ENCODE results near the gene TSPAN17. TPM values are rescaled to one million over a fixed set of nuclear protein-coding genes. Genes with fewer than 3 reads are reported as not detected.

The TSPAN17 gene
- total RNA-seq, 4 donors from 2014 or later = 16.4 to 36.4 (median 30.6) TPM

GRCh38 chr5:176702671-176703641 lies 55.7 kb downstream of the TSPAN17 start:
- H3K4me1 ChIP-seq = no peaks in the 10 kb centered on the region
- H3K9me3 ChIP-seq = no peaks in the 10 kb centered on the region
- H3K36me3 ChIP-seq = no peaks in the 10 kb centered on the region
- no peak overlapping the region for H3K27ac ChIP-seq
- H3K27me3 ChIP-seq = peaks cover 0 to 86% (median 0%) of the 10 kb centered on the region in 4 donors
- intact Hi-C loops (cut with DNase I) = no loop called here
- no peak for DNase-seq
- TF ChIP-seq POLR2A (IDR thresholded peaks at IDR 0.05) = no peak
- TF ChIP-seq, protein P1, sequence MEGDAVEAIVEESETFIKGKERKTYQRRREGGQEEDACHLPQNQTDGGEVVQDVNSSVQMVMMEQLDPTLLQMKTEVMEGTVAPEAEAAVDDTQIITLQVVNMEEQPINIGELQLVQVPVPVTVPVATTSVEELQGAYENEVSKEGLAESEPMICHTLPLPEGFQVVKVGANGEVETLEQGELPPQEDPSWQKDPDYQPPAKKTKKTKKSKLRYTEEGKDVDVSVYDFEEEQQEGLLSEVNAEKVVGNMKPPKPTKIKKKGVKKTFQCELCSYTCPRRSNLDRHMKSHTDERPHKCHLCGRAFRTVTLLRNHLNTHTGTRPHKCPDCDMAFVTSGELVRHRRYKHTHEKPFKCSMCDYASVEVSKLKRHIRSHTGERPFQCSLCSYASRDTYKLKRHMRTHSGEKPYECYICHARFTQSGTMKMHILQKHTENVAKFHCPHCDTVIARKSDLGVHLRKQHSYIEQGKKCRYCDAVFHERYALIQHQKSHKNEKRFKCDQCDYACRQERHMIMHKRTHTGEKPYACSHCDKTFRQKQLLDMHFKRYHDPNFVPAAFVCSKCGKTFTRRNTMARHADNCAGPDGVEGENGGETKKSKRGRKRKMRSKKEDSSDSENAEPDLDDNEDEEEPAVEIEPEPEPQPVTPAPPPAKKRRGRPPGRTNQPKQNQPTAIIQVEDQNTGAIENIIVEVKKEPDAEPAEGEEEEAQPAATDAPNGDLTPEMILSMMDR (IDR thresholded peaks at IDR 0.05) = no peak
- H3K4me3 ChIP-seq = no peak overlapping the region
- 73 to 74% methylated on average over 19 to 22 of the region's 27 CpGs for WGBS, 2 donors

DNA sequence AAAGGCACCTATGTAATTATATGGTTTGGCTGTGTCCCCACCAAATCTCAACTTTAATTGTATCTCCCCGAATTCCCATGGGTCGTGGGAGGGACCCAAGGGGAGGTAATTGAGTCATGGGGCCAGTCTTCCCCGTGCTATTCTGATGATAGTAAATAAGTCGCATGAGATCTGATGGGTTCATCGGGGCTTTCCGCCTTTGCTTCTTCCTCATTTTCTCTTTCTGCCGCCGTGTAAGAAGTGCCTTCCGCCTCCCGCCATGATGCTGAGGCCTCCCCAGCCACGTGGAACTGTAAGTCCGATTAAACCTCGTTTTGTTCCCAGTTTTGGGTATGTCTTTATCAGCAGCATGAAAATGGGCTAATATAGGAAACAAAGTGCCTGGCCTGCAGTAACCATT lies 56.6 kb downstream of the TSPAN17 start:
- H3K27me3 ChIP-seq = peaks cover 0 to 81% (median 0%) of the 10 kb centered on the region in 4 donors
- 80% methylated on average over 13 of the region's 13 CpGs for WGBS, 2 donors
- no peak overlapping the region for H3K27ac ChIP-seq

DNA sequence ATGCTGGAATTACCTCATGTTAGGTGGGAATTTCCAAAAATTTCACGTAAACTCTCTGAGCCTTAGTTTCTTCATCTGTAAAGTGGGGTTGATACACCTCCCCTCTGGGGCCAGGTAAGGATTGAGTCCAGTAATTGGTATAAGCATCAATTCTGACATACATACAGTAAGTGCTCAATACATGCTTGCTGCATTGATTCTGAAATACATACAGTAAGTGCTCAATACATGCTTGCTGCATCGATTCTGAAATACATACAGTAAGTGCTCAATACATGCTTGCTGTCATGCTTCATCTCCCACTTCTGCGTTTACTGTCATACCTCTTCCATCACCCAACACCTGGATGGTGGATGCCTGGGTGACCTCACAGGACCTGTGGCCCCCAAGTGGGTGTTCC lies 57.1 kb downstream of the TSPAN17 start:
- WGBS, 2 donors = 72 to 73% methylated on average over 3 of the region's 3 CpGs
- H3K27me3 ChIP-seq = peaks cover 0 to 78% (median 0%) of the 10 kb centered on the region in 4 donors
- H3K4me3 ChIP-seq = no peak overlapping the region
- H3K36me3 ChIP-seq = no peaks in the 10 kb centered on the region
- no peak overlapping the region for H3K27ac ChIP-seq
- no peaks in the 10 kb centered on the region for H3K9me3 ChIP-seq
- no peaks in the 10 kb centered on the region for H3K4me1 ChIP-seq
- intact Hi-C loops (cut with DNase I) = no loop called here
- TF ChIP-seq POLR2A (IDR thresholded peaks at IDR 0.05) = no peak
- TF ChIP-seq, protein P1 (IDR thresholded peaks at IDR 0.05) = no peak
- DNase-seq = no peak

More for the DNA sequence above, 56.6 kb downstream of the TSPAN17 start:
- no peaks in the 10 kb centered on the region for H3K36me3 ChIP-seq
- no peaks in the 10 kb centered on the region for H3K9me3 ChIP-seq
- H3K4me1 ChIP-seq = no peaks in the 10 kb centered on the region
- intact Hi-C loops (cut with DNase I) = no loop called here
- no peak for TF ChIP-seq POLR2A (IDR thresholded peaks at IDR 0.05)
- TF ChIP-seq, protein P1 (IDR thresholded peaks at IDR 0.05) = no peak
- DNase-seq = no peak
- no peak overlapping the region for H3K4me3 ChIP-seq

GRCh38 chr5:176704817-176705216 lies 57.5 kb downstream of the TSPAN17 start:
- peaks cover 0 to 78% (median 0%) of the 10 kb centered on the region in 4 donors for H3K27me3 ChIP-seq
- intact Hi-C loops (cut with DNase I) = no loop called here
- no peaks in the 10 kb centered on the region for H3K36me3 ChIP-seq
- no peaks in the 10 kb centered on the region for H3K4me1 ChIP-seq
- TF ChIP-seq POLR2A (IDR thresholded peaks at IDR 0.05) = no peak
- TF ChIP-seq, protein P1 (IDR thresholded peaks at IDR 0.05) = no peak
- H3K27ac ChIP-seq = no peak overlapping the region
- 58 to 90% methylated on average over 2 to 7 of the region's 12 CpGs for WGBS, 2 donors
- DNase-seq = no peak
- H3K4me3 ChIP-seq = no peak overlapping the region
- H3K9me3 ChIP-seq = no peaks in the 10 kb centered on the region

Small RNAs within 50 kb of the gene (small RNA-seq; reads per million reads assigned to genes)
- gene MIR4281 = 0 reads per million in 4 donors

Other genes starting within 250 kb of the TSPAN17 start
- 100 to 1,000 TPM; 347 to 732 (median 444) TPM for gene CLTB, start 230.9 kb upstream of the TSPAN17 start, total RNA-seq
- gene FAF2, start 199.1 kb upstream of the TSPAN17 start, total RNA-seq = 10 to 100 TPM; 18.5 to 27.0 (median 24.7) TPM
- 10 to 100 TPM in 3 of 4 donors, 1 to 10 TPM in 1; 8.8 to 23.1 (median 15.5) TPM for gene RNF44, start 110.1 kb upstream of the TSPAN17 start, total RNA-seq
- under 1 TPM in 1 of 4 donors, not detected in 3; under 0.01 TPM for gene CDHR2, start 98.1 kb upstream of the TSPAN17 start, total RNA-seq
- gene GPRIN1, start 37.3 kb upstream of the TSPAN17 start, total RNA-seq = 1 to 10 TPM in 3 of 4 donors, under 1 TPM in 1; 0.57 to 4.6 (median 2.2) TPM
- gene SNCB, start 16.9 kb upstream of the TSPAN17 start, total RNA-seq = not detected
- not detected for gene EIF4E1B, start 16.8 kb upstream of the TSPAN17 start, total RNA-seq
- gene UNC5A, start 163.1 kb downstream of the TSPAN17 start, total RNA-seq = under 1 TPM in 1 of 4 donors, not detected in 3; 0.19 TPM

Data from esophagus squamous epithelium (tissue), 5 donors.